Measurements from ENCODE around the gene F5. TPM values are rescaled to one million over a fixed set of nuclear protein-coding genes. Genes with fewer than 3 reads are reported as not detected.

The F5 gene
- total and polyA plus RNA-seq, 9 of the 15 experiments (the other 6 are each of a cell fraction or from before 2014, with no cell fraction given), result 0.03 to 0.13 TPM; not detected in 7

DNA sequence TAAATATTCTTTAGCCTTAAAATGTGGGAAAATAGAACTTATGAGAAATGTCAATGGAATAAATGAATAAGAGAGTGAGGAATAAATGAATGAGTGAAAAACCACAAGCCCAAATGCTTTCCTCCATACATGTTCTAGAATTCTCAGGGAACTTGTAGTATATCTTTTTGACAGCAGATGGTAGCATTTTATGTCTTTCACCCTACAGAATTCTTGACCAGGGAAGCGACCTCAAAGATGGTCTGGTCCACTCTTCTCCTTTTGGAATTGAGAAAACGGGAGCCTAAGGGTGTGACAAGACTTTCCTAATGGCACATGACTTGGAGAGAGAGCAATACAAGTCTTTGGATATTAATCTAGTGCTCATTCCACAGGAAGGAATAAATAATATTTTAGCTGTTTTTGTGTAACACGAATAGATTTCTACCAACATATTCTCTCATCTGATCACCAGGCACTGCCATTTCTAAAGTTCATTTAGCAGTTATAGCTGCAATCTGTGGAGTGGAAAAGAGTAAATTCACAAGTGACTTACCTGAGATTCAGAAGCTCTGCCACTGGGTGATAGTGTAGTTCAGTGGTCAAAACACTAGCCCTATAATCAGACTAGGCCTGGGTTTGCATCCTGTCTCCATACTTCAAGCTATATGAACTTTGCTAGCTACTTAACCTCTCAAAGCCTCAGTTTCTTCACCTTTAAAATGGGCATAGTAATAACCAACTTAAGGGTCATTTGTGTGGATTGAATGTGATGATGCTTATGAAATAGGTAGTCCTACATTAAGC lies 15.0 kb upstream of the F5 start (continued):
- no peak for TF ChIP-seq XRCC4 (IDR thresholded peaks at IDR 0.05; ENCODE audit: extremely low read depth, insufficient read depth, insufficient read length)
- no peak for TF ChIP-seq RFX1 (IDR thresholded peaks at IDR 0.05)
- no peak for TF ChIP-seq NR2C1 (IDR thresholded peaks at IDR 0.05)
- no peak for TF ChIP-seq NR2C1 (tag; IDR thresholded peaks at IDR 0.05)
- TF ChIP-seq, protein P1, sequence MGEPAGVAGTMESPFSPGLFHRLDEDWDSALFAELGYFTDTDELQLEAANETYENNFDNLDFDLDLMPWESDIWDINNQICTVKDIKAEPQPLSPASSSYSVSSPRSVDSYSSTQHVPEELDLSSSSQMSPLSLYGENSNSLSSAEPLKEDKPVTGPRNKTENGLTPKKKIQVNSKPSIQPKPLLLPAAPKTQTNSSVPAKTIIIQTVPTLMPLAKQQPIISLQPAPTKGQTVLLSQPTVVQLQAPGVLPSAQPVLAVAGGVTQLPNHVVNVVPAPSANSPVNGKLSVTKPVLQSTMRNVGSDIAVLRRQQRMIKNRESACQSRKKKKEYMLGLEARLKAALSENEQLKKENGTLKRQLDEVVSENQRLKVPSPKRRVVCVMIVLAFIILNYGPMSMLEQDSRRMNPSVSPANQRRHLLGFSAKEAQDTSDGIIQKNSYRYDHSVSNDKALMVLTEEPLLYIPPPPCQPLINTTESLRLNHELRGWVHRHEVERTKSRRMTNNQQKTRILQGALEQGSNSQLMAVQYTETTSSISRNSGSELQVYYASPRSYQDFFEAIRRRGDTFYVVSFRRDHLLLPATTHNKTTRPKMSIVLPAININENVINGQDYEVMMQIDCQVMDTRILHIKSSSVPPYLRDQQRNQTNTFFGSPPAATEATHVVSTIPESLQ (CRISPR knock-in tag; IDR thresholded peaks at IDR 0.05), result no peak
- peak; percentile 77 to 79 for TF ChIP-seq RAD21 (CRISPR knock-in tag; conservative IDR thresholded peaks at IDR 0.05 in 1 of 2, IDR thresholded peaks at IDR 0.05 in 1 of 2)
- no peak for TF ChIP-seq MAFG (tag; conservative IDR thresholded peaks at IDR 0.05)
- TF ChIP-seq, protein P2, sequence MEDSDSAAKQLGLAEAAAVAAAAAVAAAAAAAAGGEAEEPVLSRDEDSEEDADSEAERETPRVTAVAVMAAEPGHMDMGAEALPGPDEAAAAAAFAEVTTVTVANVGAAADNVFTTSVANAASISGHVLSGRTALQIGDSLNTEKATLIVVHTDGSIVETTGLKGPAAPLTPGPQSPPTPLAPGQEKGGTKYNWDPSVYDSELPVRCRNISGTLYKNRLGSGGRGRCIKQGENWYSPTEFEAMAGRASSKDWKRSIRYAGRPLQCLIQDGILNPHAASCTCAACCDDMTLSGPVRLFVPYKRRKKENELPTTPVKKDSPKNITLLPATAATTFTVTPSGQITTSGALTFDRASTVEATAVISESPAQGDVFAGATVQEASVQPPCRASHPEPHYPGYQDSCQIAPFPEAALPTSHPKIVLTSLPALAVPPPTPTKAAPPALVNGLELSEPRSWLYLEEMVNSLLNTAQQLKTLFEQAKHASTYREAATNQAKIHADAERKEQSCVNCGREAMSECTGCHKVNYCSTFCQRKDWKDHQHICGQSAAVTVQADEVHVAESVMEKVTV (CRISPR knock-in tag; IDR thresholded peaks at IDR 0.05), result peak; percentile 47
- no peak for TF ChIP-seq ZNF263 (CRISPR knock-in tag; IDR thresholded peaks at IDR 0.05; ENCODE audit: borderline replicate concordance)
- TF ChIP-seq POU5F1 (IDR thresholded peaks at IDR 0.05; ENCODE audit: borderline replicate concordance, low read depth, low read length, partially characterized antibody), result no peak
- TF ChIP-seq RBM25 (IDR thresholded peaks at IDR 0.05; ENCODE audit: low read depth, low read length, severe bottlenecking), result peak; percentile 30
- no peak for TF ChIP-seq PHB (CRISPR knock-in tag; IDR thresholded peaks at IDR 0.05)
- TF ChIP-seq MEF2D (tag; conservative IDR thresholded peaks at IDR 0.05; ENCODE audit: low read depth), result no peak
- TF ChIP-seq POLR2AphosphoS2 (IDR thresholded peaks at IDR 0.05; ENCODE audit: low read length), result no peak
- TF ChIP-seq, protein P3, sequence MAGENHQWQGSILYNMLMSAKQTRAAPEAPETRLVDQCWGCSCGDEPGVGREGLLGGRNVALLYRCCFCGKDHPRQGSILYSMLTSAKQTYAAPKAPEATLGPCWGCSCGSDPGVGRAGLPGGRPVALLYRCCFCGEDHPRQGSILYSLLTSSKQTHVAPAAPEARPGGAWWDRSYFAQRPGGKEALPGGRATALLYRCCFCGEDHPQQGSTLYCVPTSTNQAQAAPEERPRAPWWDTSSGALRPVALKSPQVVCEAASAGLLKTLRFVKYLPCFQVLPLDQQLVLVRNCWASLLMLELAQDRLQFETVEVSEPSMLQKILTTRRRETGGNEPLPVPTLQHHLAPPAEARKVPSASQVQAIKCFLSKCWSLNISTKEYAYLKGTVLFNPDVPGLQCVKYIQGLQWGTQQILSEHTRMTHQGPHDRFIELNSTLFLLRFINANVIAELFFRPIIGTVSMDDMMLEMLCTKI (IDR thresholded peaks at IDR 0.05; ENCODE audit: partially characterized antibody), result no peak
- TF ChIP-seq, protein P4, sequence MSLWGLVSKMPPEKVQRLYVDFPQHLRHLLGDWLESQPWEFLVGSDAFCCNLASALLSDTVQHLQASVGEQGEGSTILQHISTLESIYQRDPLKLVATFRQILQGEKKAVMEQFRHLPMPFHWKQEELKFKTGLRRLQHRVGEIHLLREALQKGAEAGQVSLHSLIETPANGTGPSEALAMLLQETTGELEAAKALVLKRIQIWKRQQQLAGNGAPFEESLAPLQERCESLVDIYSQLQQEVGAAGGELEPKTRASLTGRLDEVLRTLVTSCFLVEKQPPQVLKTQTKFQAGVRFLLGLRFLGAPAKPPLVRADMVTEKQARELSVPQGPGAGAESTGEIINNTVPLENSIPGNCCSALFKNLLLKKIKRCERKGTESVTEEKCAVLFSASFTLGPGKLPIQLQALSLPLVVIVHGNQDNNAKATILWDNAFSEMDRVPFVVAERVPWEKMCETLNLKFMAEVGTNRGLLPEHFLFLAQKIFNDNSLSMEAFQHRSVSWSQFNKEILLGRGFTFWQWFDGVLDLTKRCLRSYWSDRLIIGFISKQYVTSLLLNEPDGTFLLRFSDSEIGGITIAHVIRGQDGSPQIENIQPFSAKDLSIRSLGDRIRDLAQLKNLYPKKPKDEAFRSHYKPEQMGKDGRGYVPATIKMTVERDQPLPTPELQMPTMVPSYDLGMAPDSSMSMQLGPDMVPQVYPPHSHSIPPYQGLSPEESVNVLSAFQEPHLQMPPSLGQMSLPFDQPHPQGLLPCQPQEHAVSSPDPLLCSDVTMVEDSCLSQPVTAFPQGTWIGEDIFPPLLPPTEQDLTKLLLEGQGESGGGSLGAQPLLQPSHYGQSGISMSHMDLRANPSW (CRISPR knock-in tag; IDR thresholded peaks at IDR 0.05), result no peak
- TF ChIP-seq ARID1B (IDR thresholded peaks at IDR 0.05), result no peak
